ENCODE data around the gene LTB4R2.

Gene LTB4R2

GRCh38 chr14:24309538-24310264 is at the start of gene LTB4R2:
Gene LTB4R2 (plus strand): TSS chr14:24310140. CDS start chr14:24310665, 525 bp downstream.
- no peak for DNase-seq (ENCODE audit: low read depth in 1 of 2, low spot score in 1 of 2)

- no peak for DNase-seq (ENCODE audit: low read depth in 1 of 2, low spot score in 1 of 2)
Measured at GRCh38 chr14:24260780-24261157, 49.2 kb upstream of the LTB4R2 start.

GRCh38 chr14:24261256-24261968 is 48.5 kb upstream of the LTB4R2 start:
- DNase-seq (ENCODE audit: low read depth in 1 of 2, low spot score in 1 of 2) = no peak

GRCh38 chr14:24261969-24262327 is 48.0 kb upstream of the LTB4R2 start:
- no peak for DNase-seq (ENCODE audit: low read depth in 1 of 2, low spot score in 1 of 2)

GRCh38 chr14:24262821-24263733 is 46.9 kb upstream of the LTB4R2 start, which contains the start of gene TGM1:
Gene TGM1 (minus strand): TSS chr14:24263177. CDS start chr14:24262352, 825 bp downstream.
- no peak for DNase-seq (ENCODE audit: low read depth in 1 of 2, low spot score in 1 of 2)

GRCh38 chr14:24263848-24264247 is 46.1 kb upstream of the LTB4R2 start:
- no peak for DNase-seq (ENCODE audit: low read depth in 1 of 2, low spot score in 1 of 2)

GRCh38 chr14:24264298-24264697 is 45.6 kb upstream of the LTB4R2 start:
- DNase-seq (ENCODE audit: low read depth in 1 of 2, low spot score in 1 of 2) = no peak

- DNase-seq (ENCODE audit: low read depth in 1 of 2, low spot score in 1 of 2) = no peak
Measured at GRCh38 chr14:24266344-24267244, 43.3 kb upstream of the LTB4R2 start.

- no peak for DNase-seq (ENCODE audit: low read depth in 1 of 2, low spot score in 1 of 2)
Measured at GRCh38 chr14:24267516-24267915, 42.4 kb upstream of the LTB4R2 start.

- no peak for DNase-seq (ENCODE audit: low read depth in 1 of 2, low spot score in 1 of 2)
Measured at GRCh38 chr14:24268225-24268624, 41.7 kb upstream of the LTB4R2 start.

GRCh38 chr14:24269368-24269767 is 40.6 kb upstream of the LTB4R2 start:
- DNase-seq (ENCODE audit: low read depth in 1 of 2, low spot score in 1 of 2) = no peak

- no peak for DNase-seq (ENCODE audit: low read depth in 1 of 2, low spot score in 1 of 2)
Measured at GRCh38 chr14:24269910-24270536, 39.9 kb upstream of the LTB4R2 start.

- DNase-seq (ENCODE audit: low read depth in 1 of 2, low spot score in 1 of 2) = no peak
Measured at GRCh38 chr14:24270537-24271133, 39.3 kb upstream of the LTB4R2 start.

GRCh38 chr14:24271134-24271833 is 38.7 kb upstream of the LTB4R2 start, which contains the start of gene RABGGTA:
Gene RABGGTA (minus strand): TSS chr14:24271597. CDS start chr14:24271115, 482 bp downstream.
- peak; percentile 82 to 83 for DNase-seq (ENCODE audit: low read depth in 1 of 2, low spot score in 1 of 2)

GRCh38 chr14:24271834-24272263 is 38.1 kb upstream of the LTB4R2 start:
- DNase-seq (ENCODE audit: low read depth in 1 of 2, low spot score in 1 of 2) = no peak

GRCh38 chr14:24272467-24272866 is 37.5 kb upstream of the LTB4R2 start:
- no peak for DNase-seq (ENCODE audit: low read depth in 1 of 2, low spot score in 1 of 2)

GRCh38 chr14:24273422-24273998 is 36.4 kb upstream of the LTB4R2 start:
- no peak for DNase-seq (ENCODE audit: low read depth in 1 of 2, low spot score in 1 of 2)

- no peak for DNase-seq (ENCODE audit: low read depth in 1 of 2, low spot score in 1 of 2)
Measured at GRCh38 chr14:24274101-24274543, 35.8 kb upstream of the LTB4R2 start.
